HepG2 (cell line): ENCODE results near the gene HARS2. TPM values are rescaled to one million over a fixed set of nuclear protein-coding genes. Genes with fewer than 3 reads are reported as not detected.

Experiments used
- AGO1 ChIP-seq: fragments of 200-400 bp; formaldehyde crosslinking; IDR thresholded peaks from 2 replicates; pipeline ENCODE4 v1.6.1; 2017; ENCODE audit warnings: mild to moderate bottlenecking, low read depth, low read length, moderate library complexity; ENCODE audit not compliant: poor library complexity, severe bottlenecking
- ATF7 ChIP-seq, 2 experiments: fragments of 450-650 bp in 1 of 2; sonication (generic) in 1 of 2; formaldehyde crosslinking in 1 of 2; IDR thresholded peaks; 2 replicates each; pipeline versions ENCODE4 v1.4.0 to v1.6.1; 2016 to 2020; ENCODE audit warnings: antibody characterized with exemption in 1 of 2, mild to moderate bottlenecking in 1 of 2, missing genetic modification reagents in 1 of 2
- CAMTA2 ChIP-seq: sonication (generic); formaldehyde crosslinking; IDR thresholded peaks from 2 replicates; pipeline ENCODE4 v1.4.0; 2020; ENCODE audit warnings: mild to moderate bottlenecking, missing genetic modification reagents, borderline replicate concordance
- CERS6 ChIP-seq: sonication (generic); formaldehyde crosslinking; IDR thresholded peaks from 2 replicates; pipeline ENCODE4 v1.5.0; 2020; ENCODE audit warnings: missing genetic modification reagents
- ELF1 ChIP-seq: sonication (generic); formaldehyde crosslinking; IDR thresholded peaks from 2 replicates; pipeline ENCODE4 v1.4.0; 2020; ENCODE audit warnings: missing genetic modification reagents
- FOXJ3 ChIP-seq: sonication (generic); formaldehyde crosslinking; IDR thresholded peaks from 2 replicates; pipeline ENCODE4 v1.4.0; 2020; ENCODE audit warnings: missing genetic modification reagents, mild to moderate bottlenecking, borderline replicate concordance
- GTF3A ChIP-seq: sonication (generic); formaldehyde crosslinking; conservative IDR thresholded peaks from 2 replicates; pipeline ENCODE4 v1.4.0; 2020; ENCODE audit warnings: mild to moderate bottlenecking, missing genetic modification reagents
- PLSCR1 ChIP-seq: sonication (generic); formaldehyde crosslinking; IDR thresholded peaks from 2 replicates; pipeline ENCODE4 v1.5.0; 2020; ENCODE audit warnings: missing genetic modification reagents, mild to moderate bottlenecking, borderline replicate concordance
- SPEN ChIP-seq: sonication (generic); formaldehyde crosslinking; IDR thresholded peaks from 2 replicates; pipeline ENCODE4 v1.5.1; 2020; ENCODE audit warnings: low read depth, mild to moderate bottlenecking, missing genetic modification reagents
- TERF1 ChIP-seq: sonication (generic); formaldehyde crosslinking; IDR thresholded peaks from 2 replicates; pipeline ENCODE4 v1.8.0; 2022; ENCODE audit warnings: mild to moderate bottlenecking, missing genetic modification reagents, moderate library complexity
- TRAFD1 ChIP-seq: sonication (generic); formaldehyde crosslinking; IDR thresholded peaks from 2 replicates; pipeline ENCODE4 v1.5.1; 2020; ENCODE audit warnings: missing genetic modification reagents, mild to moderate bottlenecking, borderline replicate concordance
- ZBTB34 ChIP-seq: sonication (generic); formaldehyde crosslinking; IDR thresholded peaks from 2 replicates; pipeline ENCODE4 v1.8.0; 2022; ENCODE audit warnings: mild to moderate bottlenecking, missing genetic modification reagents
- ZEB1 ChIP-seq: IDR thresholded peaks from 2 replicates; pipeline ENCODE4 v1.6.1; 2012; ENCODE audit warnings: mild to moderate bottlenecking, low read depth, inconsistent platforms; ENCODE audit not compliant: insufficient replicate concordance
- ZNF317 ChIP-seq: sonication (generic); formaldehyde crosslinking; IDR thresholded peaks from 2 replicates; pipeline ENCODE4 v1.5.0; 2020; ENCODE audit warnings: mild to moderate bottlenecking, missing genetic modification reagents
- ZNF432 ChIP-seq: sonication (generic); formaldehyde crosslinking; IDR thresholded peaks from 2 replicates; pipeline ENCODE4 v1.5.0; 2020; ENCODE audit warnings: missing genetic modification reagents, mild to moderate bottlenecking, borderline replicate concordance
- ZNF574 ChIP-seq: sonication (generic); formaldehyde crosslinking; IDR thresholded peaks from 2 replicates; pipeline ENCODE4 v1.4.0; 2020; ENCODE audit warnings: missing genetic modification reagents
- ZNF724P ChIP-seq: sonication (generic); formaldehyde crosslinking; IDR thresholded peaks from 2 replicates; pipeline ENCODE4 v1.8.0; 2022; ENCODE audit warnings: missing genetic modification reagents, borderline replicate concordance
- ZNF782 ChIP-seq: sonication (generic); formaldehyde crosslinking; IDR thresholded peaks from 2 replicates; pipeline ENCODE4 v1.4.0; 2020; ENCODE audit warnings: missing genetic modification reagents, mild to moderate bottlenecking, borderline replicate concordance
- ZNF792 ChIP-seq: IDR thresholded peaks from 2 replicates; pipeline ENCODE4 v1.6.1; 2016
- polyA plus RNA-seq, 8 experiments: library from polyadenylated mRNA; depleted of rRNA in 3 of 8; stranded (reverse) in 7 of 8; unstranded in 1 of 8; fragments of >200 nt; fragmentation: Illumina TruSeq in 4 of 8; extraction: Trizol in 4 of 8; gene quantifications; 2 replicates each; pipeline versions ENCODE4 v1.2.1 to v1.2.3, GENCODE V29; 2011 to 2016; ENCODE audit warnings: low read depth in 4 of 8, missing spikeins in 1 of 8, mixed read lengths in 1 of 8; ENCODE audit not compliant: insufficient read depth in 1 of 8
- total RNA-seq, 5 experiments: library from RNA; depleted of rRNA; stranded (reverse); fragments of >200 nt; fragmentation: Illumina TruSeq; extraction: Trizol; gene quantifications; 2 replicates each; pipeline ENCODE4 v1.2.3, GENCODE V29; 2016; ENCODE audit warnings: low read depth in 1 of 5

HARS2 gene
- total and polyA plus RNA-seq, 2 of the 13 experiments (the other 11 are each of a cell fraction or from before 2014, with no cell fraction given): 17.9 to 25.8 TPM

- TF ChIP-seq PLSCR1 (CRISPR knock-in tag) (no peak), TERF1 (no peak), ZNF724P (CRISPR knock-in tag) (peak; percentile 84; the same call in 1 of the 2 replicates), ZNF317 (CRISPR knock-in tag) (no peak), ZNF782 (CRISPR knock-in tag) (no peak), ZBTB34 (CRISPR knock-in tag) (no peak; the same call in 1 of the 2 replicates), ATF7 (IDR thresholded peaks at IDR 0.05) (peak; percentile 65; the same call in 1 of the 2 replicates), ATF7 (CRISPR knock-in tag; IDR thresholded peaks at IDR 0.05) (no peak), ZEB1 (peak; percentile 86), AGO1 (no peak), FOXJ3 (peak; percentile 60; the same call in 1 of the 2 replicates), GTF3A (no peak), ELF1 (CRISPR knock-in tag) (no peak), ZNF792 (CRISPR knock-in tag) (peak; percentile 79; the same call in 1 of the 2 replicates), CAMTA2 (CRISPR knock-in tag) (no peak), SPEN (no peak; the same call in 1 of the 2 replicates), TRAFD1 (CRISPR knock-in tag) (no peak), ZNF432 (CRISPR knock-in tag) (no peak), CERS6 (no peak), ZNF574 (CRISPR knock-in tag) (peak; percentile 74)
These were observed 19.8 kb downstream of the HARS2 start (continued) for GRCh38 chr5:140710899-140711552.
